Stimulated activated CD8-positive, alpha-beta memory T cell treated with anti-CD3 and anti-CD28 coated beads, Interleukin-2, amount 100 ng/mL, for 1 hour (primary cell): ENCODE results near the gene C1orf174.

Experiments
- DNase-seq, 2 donors: peaks; one replicate each; pipeline ENCODE4 v3.0.0-alpha.2; 2020; ENCODE audit warnings: low read depth in 2 of 2

Gene C1orf174

DNA sequence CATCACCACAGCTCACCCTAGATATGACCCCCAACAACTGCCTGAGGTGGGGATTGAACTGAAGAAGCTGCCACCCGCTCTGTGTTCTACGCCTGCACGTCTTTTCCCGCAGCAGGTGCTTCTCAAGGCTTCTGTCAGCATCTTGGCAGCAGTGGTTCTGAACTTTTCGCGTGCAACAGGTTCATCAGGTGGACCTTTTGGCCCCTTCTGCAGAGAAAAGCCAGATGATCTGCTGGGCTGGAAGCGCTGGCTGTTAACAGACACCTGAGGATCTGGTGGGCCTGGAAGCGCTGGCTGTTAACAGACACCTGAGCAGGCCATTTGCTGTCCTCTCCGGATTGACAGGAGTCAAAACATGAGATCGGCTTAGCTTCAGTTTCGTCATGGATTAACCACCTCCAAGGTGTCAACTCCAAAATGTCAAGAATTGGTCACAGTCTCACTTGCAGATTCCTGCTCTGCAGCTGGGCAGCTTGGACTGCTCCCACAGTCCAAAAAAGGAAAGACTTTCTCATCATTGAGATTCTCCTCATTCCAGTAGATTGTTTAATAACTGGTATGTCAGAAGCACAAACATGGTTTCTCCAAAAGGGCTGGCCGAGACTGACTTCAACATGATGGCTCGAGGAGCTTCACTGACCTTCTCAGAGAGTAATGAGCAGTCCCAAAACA is 4.7 kb downstream of the C1orf174 start:
- no peak for DNase-seq

GRCh38 chr1:3894626-3895278 is 5.3 kb downstream of the C1orf174 start:
- DNase-seq = no peak

DNA sequence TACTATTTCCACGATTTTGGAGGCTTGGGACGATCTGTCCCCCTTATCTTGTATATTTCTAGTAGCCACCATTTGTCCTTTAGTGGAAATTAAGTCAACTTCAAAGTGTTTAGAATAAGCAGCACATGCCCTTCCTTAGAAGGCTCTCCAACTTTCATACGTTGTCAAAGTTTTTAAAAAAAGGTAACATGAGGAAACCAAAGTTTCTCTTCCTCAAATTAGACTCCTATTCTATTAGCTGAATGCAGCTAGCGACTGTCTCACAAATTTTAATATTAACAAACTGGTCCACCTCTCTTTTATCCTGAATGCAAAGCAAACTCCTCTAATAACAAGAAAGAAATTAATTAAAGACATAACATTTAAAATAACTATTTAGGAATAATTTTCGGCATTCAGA is 6.9 kb downstream of the C1orf174 start:
- no peak for DNase-seq

DNA sequence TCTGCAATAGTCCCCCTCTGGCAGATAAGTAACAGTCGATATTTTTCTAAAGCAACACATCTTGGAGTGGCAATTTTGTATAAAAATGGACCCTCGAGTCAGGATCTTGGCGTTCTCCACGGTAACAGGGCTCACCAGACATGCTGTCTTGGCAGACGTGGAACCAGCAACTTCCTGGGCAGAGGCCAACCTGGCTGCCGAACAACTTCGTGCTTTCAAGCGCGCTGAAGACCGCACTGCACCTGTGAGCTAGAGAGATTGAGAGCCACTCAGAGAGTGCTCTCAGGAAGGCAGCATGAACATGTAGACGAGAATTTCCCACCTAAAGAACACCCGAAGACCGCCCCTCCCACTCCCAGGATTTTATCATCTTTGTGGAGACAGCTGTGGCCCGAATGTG is 7.3 kb downstream of the C1orf174 start:
- DNase-seq = no peak

- no peak for DNase-seq
Observed at GRCh38 chr1:3891329-3891865, 8.7 kb downstream of the C1orf174 start.

- DNase-seq = no peak
Observed at GRCh38 chr1:3890389-3891328, 9.4 kb downstream of the C1orf174 start.

DNA sequence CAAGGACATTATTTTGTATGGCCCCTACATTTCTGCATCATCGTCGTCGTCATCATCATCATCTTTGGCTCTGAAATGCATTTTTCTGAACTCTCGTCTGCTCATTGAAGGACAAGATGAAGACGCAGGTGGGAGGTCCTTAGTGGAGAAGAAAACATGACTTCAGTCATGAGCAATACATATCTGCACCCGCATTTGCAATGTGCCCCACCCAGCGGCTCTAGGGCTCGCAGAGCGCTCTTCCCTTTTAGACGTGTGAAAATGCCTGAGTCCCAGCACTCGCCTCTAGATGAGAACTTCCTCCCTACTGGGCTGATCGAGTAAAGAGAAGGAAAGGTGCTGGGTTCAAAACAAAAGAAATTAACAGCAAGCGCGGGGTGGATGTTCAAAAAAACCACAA is 10.1 kb downstream of the C1orf174 start:
- DNase-seq = no peak

GRCh38 chr1:3888301-3888700 is 11.8 kb downstream of the C1orf174 start:
- DNase-seq = no peak

DNA sequence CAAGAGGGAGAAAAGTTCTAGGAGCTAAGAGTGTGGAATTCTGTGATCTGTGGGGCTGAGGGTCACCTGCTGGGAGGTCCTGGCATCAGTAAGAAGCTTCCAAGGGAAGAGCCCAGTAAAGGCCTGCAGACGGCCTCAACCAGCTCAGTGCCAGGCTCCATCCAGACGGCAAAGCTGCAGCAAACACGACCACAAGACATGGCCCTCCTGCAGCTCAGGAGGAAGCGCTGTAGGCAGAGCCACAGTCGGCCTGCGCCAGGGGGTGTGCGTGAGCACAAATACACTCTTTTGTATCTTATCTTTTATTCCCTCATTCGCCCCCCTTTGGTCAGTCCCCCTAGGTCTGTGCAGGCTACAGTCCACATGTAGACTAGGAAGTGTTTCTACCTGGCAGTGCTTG is 13.4 kb downstream of the C1orf174 start:
- DNase-seq = no peak

- no peak for DNase-seq
Observed at GRCh38 chr1:3886106-3886670, 13.9 kb downstream of the C1orf174 start.

DNA sequence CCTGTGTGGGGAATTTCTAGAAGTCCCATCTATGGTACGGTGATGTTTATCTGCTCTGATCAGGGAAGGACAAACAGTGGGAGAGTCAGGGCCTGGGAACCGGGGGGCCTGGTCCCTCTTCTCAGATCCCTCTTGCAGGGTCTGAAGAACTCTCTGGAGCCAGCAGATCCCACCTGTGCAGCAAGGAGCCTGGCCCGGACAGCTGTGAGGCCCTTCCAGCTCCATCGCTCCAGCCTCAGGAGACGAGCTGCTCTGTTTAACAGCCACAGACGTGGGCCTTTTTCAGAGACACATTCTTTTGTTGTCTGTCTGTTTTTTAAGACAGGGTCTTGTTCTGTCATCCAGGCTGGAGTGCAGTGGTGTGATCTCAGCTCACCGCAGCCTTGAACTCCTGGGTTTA is 14.5 kb downstream of the C1orf174 start:
- DNase-seq = no peak

- no peak for DNase-seq
Observed at GRCh38 chr1:3884966-3885365, 15.1 kb downstream of the C1orf174 start.

DNA sequence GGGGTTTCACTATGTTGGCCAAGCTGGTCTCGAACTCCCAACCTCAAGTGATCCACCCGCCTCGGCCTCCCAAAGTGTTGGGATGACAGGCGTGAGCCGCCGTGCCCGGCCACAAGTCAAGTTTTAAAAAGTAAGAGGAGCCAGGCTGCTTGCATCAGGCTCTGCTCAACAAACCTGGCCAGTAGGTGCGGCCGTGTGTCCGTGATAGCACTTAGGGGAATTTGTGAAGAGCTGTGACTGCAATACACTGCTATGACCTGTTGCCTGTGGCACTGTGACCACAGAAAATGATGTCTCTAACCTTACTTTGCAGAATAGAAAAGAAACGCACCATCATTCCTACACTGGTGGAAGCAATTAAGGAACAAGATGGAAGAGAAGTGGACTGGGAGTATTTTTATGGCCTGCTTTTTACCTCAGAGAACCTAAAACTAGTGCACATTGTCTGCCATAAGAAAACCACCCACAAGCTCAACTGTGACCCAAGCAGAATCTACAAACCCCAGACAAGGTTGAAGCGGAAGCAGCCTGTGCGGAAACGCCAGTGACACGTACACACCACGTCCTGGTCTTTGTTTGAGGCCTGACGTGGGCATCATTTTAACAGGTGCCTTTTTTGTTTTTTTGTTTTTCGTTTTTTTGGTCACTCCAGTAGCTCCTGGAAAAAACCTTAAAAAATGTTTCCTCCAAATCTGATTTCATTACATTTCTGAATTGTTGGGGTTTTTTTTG is 16.7 kb downstream of the C1orf174 start:
- DNase-seq = no peak

GRCh38 chr1:3881193-3881480 is 18.9 kb downstream of the C1orf174 start:
- no peak for DNase-seq

- no peak for DNase-seq
Observed at GRCh38 chr1:3880429-3881192, 19.5 kb downstream of the C1orf174 start.

DNA sequence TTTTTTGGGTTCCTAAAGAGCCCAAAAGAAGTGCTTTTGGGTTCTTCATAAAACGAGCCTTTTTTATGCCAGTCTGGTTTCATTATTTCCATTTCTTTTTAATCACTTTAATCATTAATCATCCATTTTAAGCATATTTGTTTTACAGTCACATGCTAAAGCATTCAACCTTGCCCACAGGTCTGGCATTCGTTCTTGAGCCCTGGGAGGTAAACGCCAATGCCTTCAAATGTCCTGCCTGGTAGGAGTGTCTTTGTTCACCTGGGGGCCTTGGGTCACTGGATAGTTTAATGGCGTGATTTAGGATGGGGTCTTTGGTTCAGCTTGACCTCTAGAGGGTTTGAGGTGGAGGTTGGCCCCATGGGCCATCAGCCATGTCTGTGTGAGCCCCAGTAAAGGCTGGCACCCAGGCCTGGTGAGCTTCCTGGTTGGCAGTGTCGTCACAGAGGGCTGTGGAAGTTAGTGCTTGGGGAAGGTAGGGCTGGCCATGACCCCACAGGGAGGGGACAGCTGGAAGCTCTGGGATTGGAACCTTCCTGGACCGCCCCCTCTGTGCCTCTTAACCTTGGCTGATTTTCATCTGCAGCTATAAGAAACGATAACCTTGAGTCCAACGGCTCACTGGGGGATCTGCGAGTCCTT is 20.2 kb downstream of the C1orf174 start:
- no peak for DNase-seq

DNA sequence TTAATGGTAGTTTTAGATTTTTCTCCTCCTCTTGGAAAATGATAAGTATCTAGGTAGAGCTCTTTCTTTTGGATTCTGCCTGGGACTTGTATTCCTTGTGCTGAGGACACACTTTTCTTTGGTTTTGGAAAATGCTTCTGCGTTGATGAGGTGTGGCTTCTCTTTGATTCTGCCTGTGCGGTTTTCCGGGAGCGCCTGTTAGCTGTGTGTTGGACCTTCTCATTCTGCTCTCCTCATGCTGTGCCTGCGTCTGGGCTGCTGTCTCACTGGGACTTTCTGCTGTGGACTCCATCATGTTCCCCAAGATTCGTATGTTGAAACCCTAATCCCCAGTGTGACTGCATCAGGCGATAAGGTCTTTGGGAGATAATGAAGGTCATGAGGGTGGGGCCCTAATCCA is 21.0 kb downstream of the C1orf174 start:
- DNase-seq = no peak

DNA sequence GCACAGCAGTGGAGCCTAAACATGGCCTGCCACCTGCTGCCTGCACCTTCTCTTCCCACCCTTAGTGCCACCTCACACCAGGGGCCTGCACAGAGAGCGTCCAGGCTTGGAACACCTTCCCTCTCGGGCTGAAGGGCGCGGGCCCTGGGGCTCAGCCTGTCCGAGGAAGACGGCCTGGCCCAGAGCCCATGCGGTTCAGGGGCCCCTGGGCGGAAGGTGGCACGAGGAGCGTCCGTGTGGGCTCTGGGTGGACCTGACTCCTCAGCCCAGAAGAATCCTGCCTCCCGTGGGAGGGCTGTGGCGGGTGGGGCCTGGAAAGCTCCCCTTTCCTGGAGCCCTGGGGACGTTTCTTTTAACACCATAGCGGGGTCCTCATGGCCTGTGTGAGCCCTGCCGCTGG is 23.4 kb downstream of the C1orf174 start:
- no peak for DNase-seq

- DNase-seq = no peak
Observed at GRCh38 chr1:3874736-3875135, 25.3 kb downstream of the C1orf174 start.

- no peak for DNase-seq
Observed at GRCh38 chr1:3872546-3872945, 27.5 kb downstream of the C1orf174 start.
